PC-9 (cell line): ENCODE results near the gene PHLDA3. TPM values are rescaled to one million over a fixed set of nuclear protein-coding genes. Genes with fewer than 3 reads are reported as not detected.

Experiments
- BruUV-seq: library from RNA; stranded (reverse); fragments of 400-500 nt; replicated peaks from 2 replicates; lab custom pipeline; 2021; lab: Mats Ljungman, UMichigan
- CTCF ChIA-PET: fragments of 300-600 bp; sonication (Branson Sonifier 250); formaldehyde crosslinking; loops from one replicate; lab custom pipeline; 2022; ENCODE audit warnings: antibody characterized with exemption; lab: Charles Lee
- POLR2A ChIA-PET: fragments of 300-600 bp; sonication (Branson Sonifier 250); formaldehyde crosslinking; loops from one replicate; lab custom pipeline; 2022; ENCODE audit warnings: antibody characterized with exemption; ENCODE audit not compliant: unreplicated experiment; lab: Charles Lee
- DNase-seq, 2 experiments: peaks; one replicate each; pipeline versions ENCODE4 v3.0.0 to v3.0.0-alpha.2; 2015 to 2022; ENCODE audit warnings: mixed read lengths in 1 of 2
- H2AFZ ChIP-seq: fragments of 200-600 bp; sonication (generic); 2 replicates; pipeline ENCODE4 v1.8.1; 2017; ENCODE audit warnings: antibody characterized with exemption
- H3F3A ChIP-seq: fragments of 200-600 bp; sonication (generic); 2 replicates; pipeline ENCODE4 v1.8.1; 2017; ENCODE audit warnings: antibody characterized with exemption, mild to moderate bottlenecking, low read depth; ENCODE audit not compliant: insufficient read depth
- H3K27ac ChIP-seq: fragments of 200-600 bp; sonication (generic); 2 replicates; pipeline ENCODE4 v1.6.1; 2016; ENCODE audit warnings: mixed run types
- H3K27me3 ChIP-seq: fragments of 200-600 bp; sonication (generic); 2 replicates; pipeline ENCODE4 v1.6.1; 2016; ENCODE audit warnings: low read depth, mixed run types; ENCODE audit not compliant: insufficient read depth
- H3K36me3 ChIP-seq: fragments of 200-600 bp; sonication (generic); 2 replicates; pipeline ENCODE4 v1.6.1; 2016; ENCODE audit warnings: low read depth, mixed run types
- H3K4me1 ChIP-seq: fragments of 200-600 bp; sonication (generic); replicated peaks from 2 replicates; pipeline ENCODE4 v1.6.1; 2016; ENCODE audit warnings: mixed run types; ENCODE audit not compliant: insufficient read depth
- H3K4me2 ChIP-seq: fragments of 200-600 bp; sonication (generic); 2 replicates; pipeline ENCODE4 v1.6.1; 2017; ENCODE audit warnings: mixed run types
- H3K4me3 ChIP-seq: fragments of 200-600 bp; sonication (generic); 2 replicates; pipeline ENCODE4 v1.6.1; 2016; ENCODE audit warnings: mixed run types
- H3K79me2 ChIP-seq: fragments of 200-600 bp; sonication (generic); 2 replicates; pipeline ENCODE4 v1.6.1; 2017; ENCODE audit warnings: low read depth, mixed run types
- H3K9me2 ChIP-seq: fragments of 200-600 bp; sonication (generic); 2 replicates; pipeline ENCODE4 v1.8.1; 2017; ENCODE audit warnings: mild to moderate bottlenecking; ENCODE audit not compliant: insufficient read depth
- H3K9me3 ChIP-seq: fragments of 200-600 bp; sonication (generic); 2 replicates; pipeline ENCODE4 v1.8.1; 2016; ENCODE audit warnings: low read depth; ENCODE audit not compliant: insufficient read depth
- H4K20me1 ChIP-seq: fragments of 200-600 bp; sonication (generic); 2 replicates; pipeline ENCODE4 v1.8.1; 2017; ENCODE audit not compliant: insufficient read depth
- CTCF ChIP-seq: fragments of 200-600 bp; sonication (generic); conservative IDR thresholded peaks from 2 replicates; pipeline ENCODE4 v1.6.1; 2017; ENCODE audit warnings: mixed run types, antibody characterized with exemption, mild to moderate bottlenecking, moderate library complexity
- EZH2 ChIP-seq: fragments of 200-600 bp; sonication (generic); IDR thresholded peaks from 2 replicates; pipeline ENCODE4 v1.8.0; 2017; ENCODE audit warnings: antibody characterized with exemption, low read depth
- intact Hi-C: fragments of 100-400 bp; cut with micrococcal nuclease; formaldehyde crosslinking; loops from one replicate; pipeline ENCODE4 v1.10.0; 2022; ENCODE audit not compliant: unreplicated experiment
- total RNA-seq: library from RNA; stranded (reverse); gene quantifications from 2 replicates; pipeline ENCODE4 v1.2.3, GENCODE V29; 2021

The PHLDA3 gene
- total RNA-seq, 1 experiment from 2014 or later, result 31.6 TPM

GRCh38 chr1:201426479-201427310, 42.3 kb downstream of the PHLDA3 start:
- Histone ChIP-seq H3K9me3 (no peaks in the 10 kb centered on the region), H3K79me2 (no peaks in the 10 kb centered on the region), H3K4me1 (no peaks in the 10 kb centered on the region), H2AFZ (no peak overlapping the region), H3K9me2 (no peaks in the 10 kb centered on the region), H4K20me1 (no peaks in the 10 kb centered on the region), H3K36me3 (no peaks in the 10 kb centered on the region), H3K27me3 (no peaks in the 10 kb centered on the region), H3K27ac (no peak overlapping the region), H3K4me2 (no peak overlapping the region), H3K4me3 (no peak overlapping the region), H3F3A (no peaks in the 10 kb centered on the region)
- POLR2A ChIA-PET, result no interaction called here
- DNase-seq, result no peak
- no TSS peak for BruUV-seq
- TF ChIP-seq EZH2, result no peak
- no peak for TF ChIP-seq CTCF
- CTCF ChIA-PET, result interaction anchor here (0.5 kb wide), 1 partner anchor 10 kb away, joined by 7 read pairs; no protein-coding TSS in a partner anchor
- intact Hi-C loops, result no loop called here

GRCh38 chr1:201424146-201424545, 44.8 kb downstream of the PHLDA3 start:
- Histone ChIP-seq H3K27me3 (no peaks in the 10 kb centered on the region), H3K4me1 (no peaks in the 10 kb centered on the region), H3F3A (no peaks in the 10 kb centered on the region), H4K20me1 (no peaks in the 10 kb centered on the region), H3K27ac (no peak overlapping the region), H3K4me3 (no peak overlapping the region), H3K36me3 (no peaks in the 10 kb centered on the region), H3K79me2 (no peaks in the 10 kb centered on the region), H3K4me2 (no peak overlapping the region), H2AFZ (no peak overlapping the region), H3K9me2 (no peaks in the 10 kb centered on the region), H3K9me3 (no peaks in the 10 kb centered on the region)
- intact Hi-C loops, result no loop called here
- POLR2A ChIA-PET, result no interaction called here
- TF ChIP-seq CTCF (no peak), EZH2 (no peak)
- no TSS peak for BruUV-seq
- DNase-seq, result no peak
- CTCF ChIA-PET, result no interaction called here

GRCh38 chr1:201423655-201424054, 45.3 kb downstream of the PHLDA3 start:
- Histone ChIP-seq H2AFZ (no peak overlapping the region), H4K20me1 (no peaks in the 10 kb centered on the region), H3K9me2 (no peaks in the 10 kb centered on the region), H3K27me3 (no peaks in the 10 kb centered on the region), H3K79me2 (no peaks in the 10 kb centered on the region), H3K4me1 (no peaks in the 10 kb centered on the region), H3K4me3 (no peak overlapping the region), H3K9me3 (no peaks in the 10 kb centered on the region), H3F3A (no peaks in the 10 kb centered on the region), H3K4me2 (no peak overlapping the region), H3K36me3 (no peaks in the 10 kb centered on the region), H3K27ac (no peak overlapping the region)
- intact Hi-C loops, result no loop called here
- DNase-seq, result no peak
- no peak for TF ChIP-seq EZH2
- TF ChIP-seq CTCF, result no peak
- ChIA-PET CTCF (no interaction called here), POLR2A (no interaction called here)
- no TSS peak for BruUV-seq
